HepG2 (cell line): ENCODE measurements around the gene ATP2A3. TPM values are rescaled to one million over a fixed set of nuclear protein-coding genes. Genes with fewer than 3 reads are reported as not detected.

ENCODE experiments used
- ATAC-seq: fragments of 200-7000 bp; cut with Tn5 transposase; 3 replicates; pipeline ENCODE4 v1.9.1; 2020; ENCODE audit warnings: mild to moderate bottlenecking, moderate library complexity
- BruUV-seq: library from RNA; stranded (reverse); fragments of 400-500 nt; replicated peaks from 2 replicates; lab custom pipeline; 2021; lab: Mats Ljungman, UMichigan
- CTCF ChIA-PET: fragments of 300-600 bp; formaldehyde crosslinking; extraction: SDS; loops from one replicate; lab custom pipeline; 2021; ENCODE audit warnings: low total read pairs, inconsistent platforms, low intra/inter-chr PET ratio; lab: Yijun Ruan, JAX
- POLR2A ChIA-PET: fragments of 350-600 bp; sonication (Branson Sonifier 250); formaldehyde crosslinking; loops from one replicate; lab custom pipeline; 2020; ENCODE audit warnings: antibody characterized with exemption, inconsistent platforms; lab: Yijun Ruan, JAX
- DNase-seq: peaks from one replicate; pipeline ENCODE4 v3.0.0-alpha.2; 2015; ENCODE audit warnings: low spot score
- FAIRE-seq: peaks from 3 replicates; lab custom pipeline; 2011; peaks lifted over from hg19 to GRCh38; lab: Jason Lieb, UNC
- H2AFZ ChIP-seq: one replicate; pipeline ENCODE4 v1.6.1; 2011; ENCODE audit warnings: low read length, inconsistent platforms
- H3K27ac ChIP-seq: fragments of 300-600 bp; 3 replicates; pipeline ENCODE4 v1.8.0; 2011; ENCODE audit warnings: mixed run types, mild to moderate bottlenecking, mixed read lengths, low read length, inconsistent platforms; ENCODE audit not compliant: insufficient read depth; ENCODE audit errors: extremely low read length
- H3K27me3 ChIP-seq, 2 experiments: fragments of 200-600 bp in 1 of 2; 2 replicates in 1 of 2; 3 replicates in 1 of 2; pipeline versions ENCODE4 v1.6.0 to v1.8.0; 2011; ENCODE audit warnings: low read length in 2 of 2, mild to moderate bottlenecking in 2 of 2, moderate library complexity in 2 of 2, inconsistent platforms in 1 of 2; ENCODE audit not compliant: insufficient read depth in 2 of 2, control insufficient read depth in 1 of 2
- H3K36me3 ChIP-seq, 2 experiments: fragments of 200-600 bp in 1 of 2; replicated peaks in 1 of 2; 2 replicates in 1 of 2; 3 replicates in 1 of 2; pipeline versions ENCODE4 v1.5.1 to v1.8.0; 2011; ENCODE audit warnings: low read length in 2 of 2, inconsistent platforms in 1 of 2; ENCODE audit not compliant: insufficient read depth in 2 of 2, control insufficient read depth in 1 of 2
- H3K4me1 ChIP-seq: 2 replicates; pipeline ENCODE4 v1.5.1; 2012; ENCODE audit warnings: low read length, inconsistent platforms; ENCODE audit not compliant: insufficient read depth
- H3K4me2 ChIP-seq: 2 replicates; pipeline ENCODE4 v1.6.0; 2011; ENCODE audit warnings: low read depth, low read length, inconsistent platforms
- H3K4me3 ChIP-seq, 3 experiments: fragments of 200-600 bp in 1 of 3; sonication (generic), shearing (Covaris generic) in 1 of 3; replicated peaks in 1 of 3; 2 replicates each; pipeline ENCODE4 v1.5.1; 2011 to 2016; ENCODE audit warnings: low read length in 3 of 3, inconsistent platforms in 2 of 3, low read depth in 2 of 3, mild to moderate bottlenecking in 2 of 3, control low read depth in 1 of 3, mixed read lengths in 1 of 3; ENCODE audit not compliant: insufficient read depth in 1 of 3
- H3K79me2 ChIP-seq: one replicate; pipeline ENCODE4 v1.6.1; 2011; ENCODE audit warnings: low read length, inconsistent platforms; ENCODE audit not compliant: insufficient read depth
- H3K9ac ChIP-seq: 2 replicates; pipeline ENCODE4 v1.6.0; 2011; ENCODE audit warnings: mild to moderate bottlenecking, low read depth, low read length, inconsistent platforms; ENCODE audit not compliant: insufficient read depth
- H3K9me3 ChIP-seq: 2 replicates; pipeline ENCODE4 v1.5.1; 2012; ENCODE audit warnings: mild to moderate bottlenecking, low read length
- H4K20me1 ChIP-seq: 2 replicates; pipeline ENCODE4 v1.6.0; 2011; ENCODE audit warnings: inconsistent platforms, mild to moderate bottlenecking, low read length, moderate library complexity; ENCODE audit not compliant: insufficient read depth
- GRHL1 ChIP-seq: sonication (generic); formaldehyde crosslinking; conservative IDR thresholded peaks from 2 replicates; pipeline ENCODE4 v1.8.0; 2022; ENCODE audit warnings: missing genetic modification reagents
- HDAC6 ChIP-seq: fragments of 200-600 bp; sonication (generic); IDR thresholded peaks from 2 replicates; pipeline ENCODE4 v1.7.0; 2017; ENCODE audit warnings: mild to moderate bottlenecking, antibody characterized with exemption, low read length, low read depth
- JUN ChIP-seq: sonication (generic); formaldehyde crosslinking; IDR thresholded peaks from 2 replicates; pipeline ENCODE4 v1.4.0; 2020; ENCODE audit warnings: mild to moderate bottlenecking, missing genetic modification reagents
- NFE2L1 ChIP-seq: sonication (generic); formaldehyde crosslinking; IDR thresholded peaks from 2 replicates; pipeline ENCODE4 v1.4.0; 2020; ENCODE audit warnings: missing genetic modification reagents, mild to moderate bottlenecking, borderline replicate concordance
- POLR2AphosphoS5 ChIP-seq: IDR thresholded peaks from 2 replicates; pipeline ENCODE4 v1.6.1; 2012; ENCODE audit warnings: low read depth, low read length
- PTBP1 ChIP-seq: fragments of 200-400 bp; formaldehyde crosslinking; IDR thresholded peaks from 2 replicates; pipeline ENCODE4 v1.6.1; 2018; ENCODE audit warnings: low read length, low read depth; ENCODE audit not compliant: poor library complexity, severe bottlenecking
- RERE ChIP-seq: IDR thresholded peaks from 2 replicates; pipeline ENCODE4 v1.6.1; 2016; ENCODE audit warnings: low read depth, missing genetic modification reagents, missing compliant biosample characterization
- SNRNP70 ChIP-seq: fragments of 200-400 bp; formaldehyde crosslinking; IDR thresholded peaks from 2 replicates; pipeline ENCODE4 v1.6.1; 2017; ENCODE audit warnings: mild to moderate bottlenecking, low read depth, low read length, moderate library complexity
- THRA ChIP-seq: sonication (generic); formaldehyde crosslinking; IDR thresholded peaks from 2 replicates; pipeline ENCODE4 v1.4.0; 2020; ENCODE audit warnings: missing genetic modification reagents, borderline replicate concordance
- ZBTB1 ChIP-seq: sonication (generic); formaldehyde crosslinking; IDR thresholded peaks from 2 replicates; pipeline ENCODE4 v1.4.0; 2020; ENCODE audit warnings: missing genetic modification reagents, borderline replicate concordance
- ZBTB21 ChIP-seq: sonication (generic); formaldehyde crosslinking; IDR thresholded peaks from 2 replicates; pipeline ENCODE4 v1.4.0; 2020; ENCODE audit warnings: missing genetic modification reagents
- ZNF256 ChIP-seq: sonication (generic); formaldehyde crosslinking; conservative IDR thresholded peaks from 2 replicates; pipeline ENCODE4 v1.4.0; 2020; ENCODE audit warnings: missing genetic modification reagents
- ZNF333 ChIP-seq: sonication (generic); formaldehyde crosslinking; IDR thresholded peaks from 2 replicates; pipeline ENCODE4 v1.4.0; 2020; ENCODE audit warnings: mild to moderate bottlenecking, missing genetic modification reagents, borderline replicate concordance
- ZNF75D ChIP-seq: sonication (generic); formaldehyde crosslinking; IDR thresholded peaks from 2 replicates; pipeline ENCODE4 v1.8.1; 2023; ENCODE audit warnings: missing genetic modification reagents, mild to moderate bottlenecking, borderline replicate concordance
- ZNF773 ChIP-seq: sonication (generic); formaldehyde crosslinking; IDR thresholded peaks from 2 replicates; pipeline ENCODE4 v1.4.0; 2020; ENCODE audit warnings: missing genetic modification reagents, borderline replicate concordance
- WGBS: methylation state at CpG from one replicate; pipeline ENCODE4 v1.1.6; 2017; ENCODE audit warnings: low lambda C conversion rate; 5-methylcytosine and 5-hydroxymethylcytosine counted together
- in situ Hi-C: cut with HindIII; loops from 2 replicates; pipeline ENCODE4 v1.10.0; 2017; ENCODE audit warnings: low pct_unique_long_range_greater_than_20kb; ENCODE audit not compliant: extremely low pct_ligation_motif_present
- intact Hi-C: fragments of 100-400 bp; cut with micrococcal nuclease; formaldehyde crosslinking; loops from one replicate; pipeline ENCODE4 v1.10.0; 2022; ENCODE audit not compliant: unreplicated experiment
- polyA plus RNA-seq, 8 experiments: library from polyadenylated mRNA; depleted of rRNA in 3 of 8; stranded (reverse) in 7 of 8; unstranded in 1 of 8; fragments of >200 nt; fragmentation: Illumina TruSeq in 4 of 8; extraction: Trizol in 4 of 8; gene quantifications; 2 replicates each; pipeline versions ENCODE4 v1.2.1 to v1.2.3, GENCODE V29; 2011 to 2016; ENCODE audit warnings: low read depth in 4 of 8, missing spikeins in 1 of 8, mixed read lengths in 1 of 8; ENCODE audit not compliant: insufficient read depth in 1 of 8
- total RNA-seq, 5 experiments: library from RNA; depleted of rRNA; stranded (reverse); fragments of >200 nt; fragmentation: Illumina TruSeq; extraction: Trizol; gene quantifications; 2 replicates each; pipeline ENCODE4 v1.2.3, GENCODE V29; 2016; ENCODE audit warnings: low read depth in 1 of 5

ATP2A3 gene
- total and polyA plus RNA-seq, 2 of the 13 experiments (the other 11 are each of a cell fraction or from before 2014, with no cell fraction given) = 0.07 TPM; not detected in 1

GRCh38 chr17:4001048-4001590, 36.9 kb upstream of the ATP2A3 start (continued):
- no peak for TF ChIP-seq SNRNP70

GRCh38 chr17:3998436-3998835, 34.2 kb upstream of the ATP2A3 start:
- H3K9ac ChIP-seq = no peak overlapping the region
- FAIRE-seq (no peak), DNase-seq (no peak), ATAC-seq (no peak)
- H4K20me1 ChIP-seq = no peaks in the 10 kb centered on the region
- 32% methylated on average over 4 of the region's 4 CpGs for WGBS
- POLR2A ChIA-PET = no interaction called here
- no TSS peak for BruUV-seq
- in situ Hi-C loops = no loop called here
- H3K27me3 ChIP-seq = no peaks in the 10 kb centered on the region
- H3K4me1 ChIP-seq = peaks cover 16% of the 10 kb centered on the region
- H2AFZ ChIP-seq = no peak overlapping the region
- H3K4me3 ChIP-seq = no peak overlapping the region
- intact Hi-C loops = no loop called here
- no peak overlapping the region for H3K4me2 ChIP-seq
- no peaks in the 10 kb centered on the region for H3K9me3 ChIP-seq
- no peaks in the 10 kb centered on the region for H3K79me2 ChIP-seq
- H3K27ac ChIP-seq = no peak overlapping the region
- CTCF ChIA-PET = no interaction called here
- H3K36me3 ChIP-seq = no peaks in the 10 kb centered on the region
- TF ChIP-seq ZBTB1 (CRISPR knock-in tag) (no peak), RERE (CRISPR knock-in tag) (no peak), ZBTB21 (no peak), PTBP1 (no peak), GRHL1 (CRISPR knock-in tag) (no peak), HDAC6 (no peak), THRA (CRISPR knock-in tag) (no peak), NFE2L1 (CRISPR knock-in tag) (no peak), ZNF773 (CRISPR knock-in tag) (no peak), ZNF256 (no peak), ZNF333 (CRISPR knock-in tag) (no peak), ZNF75D (CRISPR knock-in tag) (no peak), JUN (CRISPR knock-in tag) (no peak), POLR2AphosphoS5 (no peak)
